ENCODE results near the gene VPS13C.

- TF ChIP-seq CTCF (IDR thresholded peaks at IDR 0.05) (no peak), POLR2A (IDR thresholded peaks at IDR 0.05) (no peak), EP300 (IDR thresholded peaks at IDR 0.05) (no peak)
Observed at GRCh38 chr15:61974118-61974517, 86.1 kb downstream of the VPS13C start.

Measured in tibial nerve (tissue), 4 donors.